B cell (primary cell): ENCODE results near the gene TCF3. TPM values are rescaled to one million over a fixed set of nuclear protein-coding genes. Genes with fewer than 3 reads are reported as not detected.

Experiments
- ATAC-seq: fragments of 200-7000 bp; cut with Tn5 transposase; one replicate; pipeline ENCODE4 v1.10.0; 2021; ENCODE audit warnings: low read depth, mild to moderate bottlenecking, moderate number of reproducible peaks, moderate library complexity
- CTCF ChIA-PET: fragments of 350-600 bp; sonication (Branson Sonifier 250); formaldehyde crosslinking; loops from one replicate; lab custom pipeline; 2021; ENCODE audit warnings: antibody characterized with exemption, inconsistent platforms; lab: Charles Lee
- POLR2A ChIA-PET: fragments of 350-600 bp; sonication (Branson Sonifier 250); formaldehyde crosslinking; loops from one replicate; lab custom pipeline; 2021; ENCODE audit warnings: antibody characterized with exemption; lab: Charles Lee
- DNase-seq: peaks from one replicate; pipeline ENCODE4 v3.0.0; 2013
- H2AFZ ChIP-seq: 2 replicates; pipeline ENCODE4 v1.6.1; 2012; ENCODE audit warnings: mild to moderate bottlenecking, low read depth, low read length; ENCODE audit not compliant: insufficient read depth, poor library complexity, severe bottlenecking
- H3K27ac ChIP-seq, 2 donors: 1 replicate in 1 of 2; 2 replicates in 1 of 2; pipeline ENCODE4 v1.5.1; 2012 to 2013; ENCODE audit warnings: low read length in 2 of 2, mild to moderate bottlenecking in 2 of 2, moderate library complexity in 1 of 2
- H3K27me3 ChIP-seq, 4 experiments: fragments of 200-600 bp in 1 of 4; sonication (generic) in 1 of 4; replicated peaks in 1 of 4; 1 replicate in 2 of 4; 2 replicates in 2 of 4; pipeline versions ENCODE4 v1.6.1 to v1.7.0; 2013 to 2016; ENCODE audit warnings: low read length in 3 of 4, mild to moderate bottlenecking in 2 of 4, mixed read lengths in 1 of 4, moderate library complexity in 1 of 4; ENCODE audit not compliant: insufficient read depth in 4 of 4, control insufficient read depth in 3 of 4; ENCODE audit errors: control extremely low read depth in 1 of 4
- H3K36me3 ChIP-seq, 2 experiments: replicated peaks in 1 of 2; 1 replicate in 1 of 2; 2 replicates in 1 of 2; pipeline versions ENCODE4 v1.6.1 to v1.7.1; 2013; ENCODE audit warnings: low read length in 1 of 2; ENCODE audit not compliant: insufficient read depth in 2 of 2, control insufficient read depth in 1 of 2; ENCODE audit errors: control extremely low read depth in 1 of 2, extremely low read depth in 1 of 2
- H3K4me1 ChIP-seq, 2 donors: fragments of 200-600 bp in 1 of 2; sonication (generic) in 1 of 2; 1 replicate in 1 of 2; 2 replicates in 1 of 2; pipeline versions ENCODE4 v1.5.1 to v1.6.1; 2013 to 2017; ENCODE audit warnings: low read length in 2 of 2; ENCODE audit not compliant: control insufficient read depth in 2 of 2, insufficient read depth in 2 of 2
- H3K4me2 ChIP-seq: replicated peaks from 2 replicates; pipeline ENCODE3; 2012; ENCODE audit warnings: mild to moderate bottlenecking, low read depth, low read length; ENCODE audit not compliant: poor library complexity, severe bottlenecking
- H3K4me3 ChIP-seq, 5 experiments: fragments of 200-600 bp in 1 of 5; sonication (generic) in 1 of 5; 1 replicate in 3 of 5; 2 replicates in 2 of 5; pipeline versions ENCODE4 v1.5.1 to v1.7.0; 2011 to 2016; ENCODE audit warnings: low read length in 4 of 5, mild to moderate bottlenecking in 4 of 5, low read depth in 2 of 5, control low read depth in 1 of 5, moderate library complexity in 1 of 5; ENCODE audit not compliant: insufficient read depth in 1 of 5; ENCODE audit errors: control extremely low read depth in 1 of 5, extremely low read depth in 1 of 5
- H3K79me2 ChIP-seq: fragments of 200-600 bp; sonication (generic); one replicate; pipeline ENCODE4 v1.6.0; 2016; ENCODE audit warnings: low read length; ENCODE audit not compliant: control insufficient read depth, insufficient read depth
- H3K9ac ChIP-seq: fragments of 200-600 bp; sonication (generic); 2 replicates; pipeline ENCODE4 v1.6.1; 2017; ENCODE audit warnings: mild to moderate bottlenecking, low read length, moderate library complexity
- H3K9me3 ChIP-seq, 3 donors: one replicate each; pipeline versions ENCODE4 v1.6.1 to v1.7.1; 2013; ENCODE audit warnings: low read length in 2 of 3; ENCODE audit not compliant: control insufficient read depth in 2 of 3, insufficient read depth in 1 of 3; ENCODE audit errors: control extremely low read depth in 1 of 3
- H4K20me1 ChIP-seq: 2 replicates; pipeline ENCODE4 v1.6.0; 2012; ENCODE audit warnings: mild to moderate bottlenecking, low read length; ENCODE audit not compliant: insufficient read depth, control insufficient read depth, poor library complexity, severe bottlenecking
- H3K27ac Mint-ChIP-seq: one replicate; pipeline ENCODE4 v1.8.0; 2021; ENCODE audit warnings: mixed read lengths
- H3K27me3 Mint-ChIP-seq: one replicate; pipeline ENCODE4 v1.8.0; 2021; ENCODE audit warnings: mixed read lengths
- H3K4me1 Mint-ChIP-seq: one replicate; pipeline ENCODE4 v1.8.0; 2021; ENCODE audit warnings: mixed read lengths
- H3K4me3 Mint-ChIP-seq: one replicate; pipeline ENCODE4 v1.8.0; 2021; ENCODE audit warnings: mixed read lengths
- H3K9me3 Mint-ChIP-seq: one replicate; pipeline ENCODE4 v1.8.0; 2022; ENCODE audit warnings: mixed read lengths; ENCODE audit not compliant: insufficient read depth
- EZH2 ChIP-seq: IDR thresholded peaks from 2 replicates; pipeline ENCODE4 v1.6.1; 2012; ENCODE audit warnings: borderline replicate concordance, low read depth, mild to moderate bottlenecking, moderate library complexity, low read length; ENCODE audit not compliant: insufficient read depth, poor library complexity, severe bottlenecking
- WGBS: methylation state at CpG from one replicate; pipeline ENCODE4 v1.1.5; 2013; ENCODE audit warnings: missing lambda C conversion rate; ENCODE audit not compliant: insufficient coverage; 5-methylcytosine and 5-hydroxymethylcytosine counted together
- intact Hi-C: fragments of 100-400 bp; cut with micrococcal nuclease; formaldehyde crosslinking; loops from one replicate; pipeline ENCODE4 v1.10.0; 2022
- polyA plus RNA-seq: library from polyadenylated mRNA; depleted of rRNA; stranded (reverse); fragments of >200 nt; gene quantifications from 2 replicates; pipeline ENCODE4 v1.2.3, GENCODE V29; 2012
- total RNA-seq, 2 donors: library from RNA; stranded (reverse); fragments of 120-200 nt in 1 of 2; gene quantifications; 1 replicate in 1 of 2; 2 replicates in 1 of 2; pipeline versions ENCODE4 v1.2.3 to v1.2.4, GENCODE V29; 2013 to 2022
- TF ChIP-seq, protein P1 (sequence below): fragments of 200-600 bp; IDR thresholded peaks from one replicate; pipeline ENCODE4 v1.8.0; 2022; ENCODE audit warnings: antibody characterized with exemption, mild to moderate bottlenecking

The TCF3 gene
- total and polyA plus RNA-seq, 2 donors (not counting 1 experiment from before 2014, with no cell fraction given) = 278 to 588 TPM

DNA sequence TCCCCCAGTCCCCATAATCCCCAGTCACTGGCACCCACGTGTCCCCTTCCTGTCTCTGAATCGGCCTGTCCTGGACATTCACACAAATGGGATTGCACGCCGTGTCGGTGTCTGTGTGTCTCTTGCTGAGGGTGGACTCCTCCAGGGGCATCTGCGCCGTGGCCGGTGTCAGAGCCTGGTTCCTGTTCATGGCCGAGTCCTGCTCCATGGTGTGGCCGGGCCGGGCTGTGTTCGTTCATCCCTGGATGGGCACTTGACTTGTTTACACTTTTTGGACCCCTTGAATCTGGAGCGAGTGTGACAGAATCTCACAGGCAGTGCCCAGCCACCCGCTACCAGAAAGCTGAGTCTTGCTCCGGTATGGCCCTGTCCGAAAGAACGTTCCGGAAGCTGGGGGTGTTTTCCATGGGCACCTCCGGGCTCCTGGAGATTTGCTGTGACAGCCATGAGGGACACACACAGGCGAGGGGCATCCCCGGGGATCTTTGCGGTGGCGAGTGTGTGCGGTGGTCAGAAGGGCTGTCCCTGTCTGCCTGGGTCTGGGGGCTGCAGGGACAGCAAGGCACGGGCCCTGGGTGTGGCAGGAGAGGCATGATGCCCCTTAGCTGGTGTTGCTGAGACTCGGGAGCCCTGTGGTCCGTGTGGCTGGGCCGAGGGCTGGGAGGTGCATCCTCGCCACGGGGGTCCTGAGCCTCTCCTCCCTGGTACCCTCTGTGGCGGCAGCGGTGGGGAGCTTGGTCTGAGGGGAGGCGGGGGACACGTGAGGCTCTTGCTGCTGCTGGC is 77.9 kb downstream of the TCF3 start:
- Mint-ChIP-seq H3K27me3 (peaks cover 3% of the 10 kb centered on the region), H3K9me3 (no peaks in the 10 kb centered on the region), H3K4me1 (peaks cover 2% of the 10 kb centered on the region), H3K27ac (no peak overlapping the region), H3K4me3 (no peak overlapping the region)
- Histone ChIP-seq H3K4me3 (no peak overlapping the region), H3K27me3 (no peaks in the 10 kb centered on the region), H3K36me3 (peaks cover 0 to 23% of the 10 kb centered on the region in 2 experiments), H3K27ac (no peak overlapping the region), H3K4me1 (no peaks in the 10 kb centered on the region), H4K20me1 (no peaks in the 10 kb centered on the region), H3K9me3 (no peaks in the 10 kb centered on the region), H3K79me2 (no peaks in the 10 kb centered on the region), H3K9ac (no peak overlapping the region), H3K4me2 (no peak overlapping the region), H2AFZ (no peak overlapping the region)
- ATAC-seq (no peak), DNase-seq (no peak)
- TF ChIP-seq, protein P1, sequence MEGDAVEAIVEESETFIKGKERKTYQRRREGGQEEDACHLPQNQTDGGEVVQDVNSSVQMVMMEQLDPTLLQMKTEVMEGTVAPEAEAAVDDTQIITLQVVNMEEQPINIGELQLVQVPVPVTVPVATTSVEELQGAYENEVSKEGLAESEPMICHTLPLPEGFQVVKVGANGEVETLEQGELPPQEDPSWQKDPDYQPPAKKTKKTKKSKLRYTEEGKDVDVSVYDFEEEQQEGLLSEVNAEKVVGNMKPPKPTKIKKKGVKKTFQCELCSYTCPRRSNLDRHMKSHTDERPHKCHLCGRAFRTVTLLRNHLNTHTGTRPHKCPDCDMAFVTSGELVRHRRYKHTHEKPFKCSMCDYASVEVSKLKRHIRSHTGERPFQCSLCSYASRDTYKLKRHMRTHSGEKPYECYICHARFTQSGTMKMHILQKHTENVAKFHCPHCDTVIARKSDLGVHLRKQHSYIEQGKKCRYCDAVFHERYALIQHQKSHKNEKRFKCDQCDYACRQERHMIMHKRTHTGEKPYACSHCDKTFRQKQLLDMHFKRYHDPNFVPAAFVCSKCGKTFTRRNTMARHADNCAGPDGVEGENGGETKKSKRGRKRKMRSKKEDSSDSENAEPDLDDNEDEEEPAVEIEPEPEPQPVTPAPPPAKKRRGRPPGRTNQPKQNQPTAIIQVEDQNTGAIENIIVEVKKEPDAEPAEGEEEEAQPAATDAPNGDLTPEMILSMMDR = no peak
- no peak for TF ChIP-seq EZH2
- POLR2A ChIA-PET = interaction anchor here (0.5 to 0.7 kb wide), 3 partner anchors 12 to 265 kb away, joined by 3 to 6 read pairs (median 4); no protein-coding TSS in a partner anchor
- intact Hi-C loops = no loop called here
- CTCF ChIA-PET = no interaction called here
- whole genome bisulfite sequencing = 95% methylated on average over 34 of the region's 34 CpGs

DNA sequence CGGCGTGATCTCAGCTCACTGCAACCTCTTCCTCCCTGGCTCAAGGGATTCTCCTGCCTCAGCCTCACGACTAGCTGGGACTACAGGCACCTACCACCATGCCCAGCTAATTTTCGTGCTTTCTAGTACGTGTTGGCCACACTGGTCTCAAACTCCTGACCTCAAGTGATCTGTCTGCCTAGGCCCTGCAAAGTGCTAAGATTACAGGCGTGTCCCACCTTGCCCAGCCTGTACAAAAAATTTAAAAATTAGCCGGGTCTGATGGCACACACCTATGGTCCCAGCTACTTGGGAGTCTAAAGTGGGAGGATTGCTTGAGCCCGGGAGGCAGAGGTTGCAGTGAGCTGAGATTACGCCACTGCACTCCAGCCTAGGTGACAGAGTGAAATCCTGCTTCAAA is 79.6 kb downstream of the TCF3 start:
- no peaks in the 10 kb centered on the region for H3K9me3 ChIP-seq
- no peak overlapping the region for H2AFZ ChIP-seq
- DNase-seq (no peak), ATAC-seq (no peak)
- peaks cover 0 to 14% of the 10 kb centered on the region in 2 experiments for H3K36me3 ChIP-seq
- H3K4me3 Mint-ChIP-seq = no peak overlapping the region
- POLR2A ChIA-PET = no interaction called here
- peaks cover 3% of the 10 kb centered on the region for H3K79me2 ChIP-seq
- H3K9me3 Mint-ChIP-seq = no peaks in the 10 kb centered on the region
- H3K9ac ChIP-seq = no peak overlapping the region
- intact Hi-C loops = no loop called here
- peaks cover 0 to 5% (median 0%) of the 10 kb centered on the region in 4 experiments for H3K27me3 ChIP-seq
- H3K27ac ChIP-seq = no peak overlapping the region
- peaks cover 6 to 7% of the 10 kb centered on the region in 2 donors for H3K4me1 ChIP-seq
- TF ChIP-seq, protein P1 = no peak
- TF ChIP-seq EZH2 = no peak
- CTCF ChIA-PET = no interaction called here
- peaks cover 5% of the 10 kb centered on the region for H4K20me1 ChIP-seq
- H3K4me2 ChIP-seq = no peak overlapping the region
- H3K27me3 Mint-ChIP-seq = peaks cover 3% of the 10 kb centered on the region
- no peak overlapping the region for H3K4me3 ChIP-seq
- 90% methylated on average over 7 of the region's 9 CpGs for WGBS
- peaks cover 2% of the 10 kb centered on the region for H3K4me1 Mint-ChIP-seq
- no peak overlapping the region for H3K27ac Mint-ChIP-seq
